H1 (cell line): ENCODE results near the gene ZNF33A. TPM values are rescaled to one million over a fixed set of nuclear protein-coding genes. Genes with fewer than 3 reads are reported as not detected.

ENCODE experiments used
- CTCF ChIA-PET: fragments of 300-600 bp; sonication (Branson Sonifier 250); formaldehyde crosslinking; loops from one replicate; lab custom pipeline; 2021; ENCODE audit not compliant: partially characterized antibody; lab: Charles Lee
- POLR2A ChIA-PET: fragments of 300-600 bp; sonication (Branson Sonifier 250); formaldehyde crosslinking; loops from one replicate; lab custom pipeline; 2021; ENCODE audit warnings: inconsistent platforms; ENCODE audit not compliant: partially characterized antibody; lab: Charles Lee
- DNase-seq, 2 experiments: peaks; one replicate each; pipeline versions ENCODE4 v3.0.0 to v3.0.0-alpha.2; 2010 to 2022; ENCODE audit warnings: low spot score in 2 of 2, low read depth in 1 of 2, mixed read lengths in 1 of 2
- FAIRE-seq: peaks from 2 replicates; lab custom pipeline; 2011; peaks lifted over from hg19 to GRCh38; lab: Jason Lieb, UNC
- H2AFZ ChIP-seq: 2 replicates; pipeline ENCODE4 v1.8.1; 2012; ENCODE audit warnings: low read length, inconsistent platforms
- H2AK5ac ChIP-seq: 2 replicates; pipeline ENCODE4 v1.6.1; 2013; ENCODE audit warnings: low read depth, low read length
- H2BK120ac ChIP-seq: replicated peaks from 2 replicates; pipeline ENCODE3; 2013; ENCODE audit warnings: low read depth, low read length, inconsistent platforms
- H2BK12ac ChIP-seq: 2 replicates; pipeline ENCODE4 v1.6.1; 2013; ENCODE audit warnings: low read depth, low read length
- H2BK15ac ChIP-seq: 2 replicates; pipeline ENCODE4 v1.6.1; 2013; ENCODE audit warnings: low read length
- H2BK20ac ChIP-seq: 2 replicates; pipeline ENCODE4 v1.6.1; 2013; ENCODE audit warnings: low read length
- H2BK5ac ChIP-seq: 2 replicates; pipeline ENCODE4 v1.6.1; 2013; ENCODE audit warnings: low read depth, low read length
- H3K14ac ChIP-seq: 2 replicates; pipeline ENCODE4 v1.6.1; 2013; ENCODE audit warnings: inconsistent platforms; ENCODE audit not compliant: insufficient read length
- H3K18ac ChIP-seq: 2 replicates; pipeline ENCODE4 v1.6.1; 2013; ENCODE audit warnings: low read length; ENCODE audit errors: extremely low read depth
- H3K23ac ChIP-seq: 2 replicates; pipeline ENCODE4 v1.6.1; 2013; ENCODE audit warnings: inconsistent platforms; ENCODE audit not compliant: insufficient read length
- H3K23me2 ChIP-seq: 2 replicates; pipeline ENCODE4 v1.6.1; 2013; ENCODE audit warnings: low read depth, low read length
- H3K27ac ChIP-seq: 2 replicates; pipeline ENCODE4 v1.6.1; 2011; ENCODE audit warnings: low read depth, low read length, inconsistent platforms
- H3K27me3 ChIP-seq, 4 experiments: replicated peaks in 1 of 4; 1 replicate in 1 of 4; 2 replicates in 3 of 4; pipeline versions ENCODE4 v1.6.1 to v1.8.1; 2011 to 2013; ENCODE audit warnings: low read length in 3 of 4, mild to moderate bottlenecking in 3 of 4, inconsistent platforms in 2 of 4, mixed read lengths in 2 of 4, moderate library complexity in 1 of 4; ENCODE audit not compliant: control insufficient read depth in 3 of 4, insufficient read depth in 3 of 4; ENCODE audit errors: extremely low read depth in 1 of 4
- H3K36me3 ChIP-seq, 4 experiments: 2 replicates each; pipeline versions ENCODE4 v1.6.1 to v1.8.1; 2011 to 2013; ENCODE audit warnings: mild to moderate bottlenecking in 4 of 4, low read length in 3 of 4, moderate library complexity in 2 of 4, control low read depth in 1 of 4, inconsistent platforms in 1 of 4; ENCODE audit not compliant: insufficient read depth in 4 of 4, control insufficient read depth in 2 of 4
- H3K4ac ChIP-seq: replicated peaks from 2 replicates; pipeline ENCODE3; 2013; ENCODE audit warnings: low read length, low read depth, mixed read lengths, inconsistent platforms; ENCODE audit not compliant: insufficient read length
- H3K4me1 ChIP-seq, 4 experiments: replicated peaks in 1 of 4; 1 replicate in 1 of 4; 2 replicates in 3 of 4; pipeline versions ENCODE4 v1.6.1 to v1.8.1; 2011 to 2013; ENCODE audit warnings: low read length in 3 of 4, inconsistent platforms in 2 of 4, mixed read lengths in 1 of 4; ENCODE audit not compliant: insufficient read depth in 4 of 4, control insufficient read depth in 3 of 4
- H3K4me2 ChIP-seq, 2 experiments: 2 replicates each; pipeline versions ENCODE4 v1.6.1 to v1.8.1; 2011 to 2013; ENCODE audit warnings: low read depth in 2 of 2, low read length in 2 of 2, control low read depth in 1 of 2, inconsistent platforms in 1 of 2, mild to moderate bottlenecking in 1 of 2; ENCODE audit not compliant: insufficient read depth in 1 of 2
- H3K4me3 ChIP-seq, 4 experiments: fragments of 200-600, 300-600 bp in 1 of 4; sonication (generic), shearing (Covaris generic), sonication (Bioruptor Twin) in 1 of 4; 2 replicates each; pipeline versions ENCODE4 v1.5.1 to v1.8.1; 2011 to 2016; ENCODE audit warnings: low read length in 4 of 4, low read depth in 3 of 4, control low read depth in 2 of 4, inconsistent platforms in 2 of 4, mild to moderate bottlenecking in 2 of 4, mixed read lengths in 1 of 4, moderate library complexity in 1 of 4; ENCODE audit not compliant: insufficient read depth in 2 of 4; ENCODE audit errors: extremely low read depth in 1 of 4
- H3K56ac ChIP-seq: replicated peaks from 2 replicates; pipeline ENCODE3; 2013; ENCODE audit warnings: low read depth, mild to moderate bottlenecking, mixed read lengths, low read length, inconsistent platforms; ENCODE audit not compliant: insufficient read length
- H3K79me1 ChIP-seq: 2 replicates; pipeline ENCODE4 v1.6.1; 2013; ENCODE audit warnings: low read depth, low read length, control low read depth
- H3K79me2 ChIP-seq, 2 experiments: 2 replicates each; pipeline versions ENCODE4 v1.6.1 to v1.8.1; 2012 to 2013; ENCODE audit warnings: low read length in 2 of 2, mild to moderate bottlenecking in 2 of 2, inconsistent platforms in 1 of 2; ENCODE audit not compliant: insufficient read depth in 2 of 2, control insufficient read depth in 1 of 2
- H3K9ac ChIP-seq, 4 experiments: replicated peaks in 1 of 4; 1 replicate in 1 of 4; 2 replicates in 3 of 4; pipeline versions ENCODE4 v1.6.1 to v1.8.1; 2011 to 2013; ENCODE audit warnings: low read depth in 3 of 4, low read length in 3 of 4, control low read depth in 2 of 4, mild to moderate bottlenecking in 2 of 4, moderate library complexity in 2 of 4, inconsistent platforms in 1 of 4; ENCODE audit errors: extremely low read depth in 1 of 4
- H3K9me3 ChIP-seq, 2 experiments: 2 replicates each; pipeline versions ENCODE4 v1.6.1 to v1.8.1; 2012 to 2013; ENCODE audit warnings: mild to moderate bottlenecking in 2 of 2, moderate library complexity in 2 of 2, control low read depth in 1 of 2, inconsistent platforms in 1 of 2, low read depth in 1 of 2, low read length in 1 of 2, mixed read lengths in 1 of 2; ENCODE audit not compliant: insufficient read depth in 2 of 2
- H4K20me1 ChIP-seq, 2 experiments: replicated peaks in 1 of 2; 2 replicates each; pipeline versions ENCODE3 to v1.8.1; 2011 to 2013; ENCODE audit warnings: inconsistent platforms in 2 of 2, low read length in 2 of 2, mild to moderate bottlenecking in 1 of 2; ENCODE audit not compliant: insufficient read depth in 2 of 2, control insufficient read depth in 1 of 2
- H4K5ac ChIP-seq: 2 replicates; pipeline ENCODE4 v1.6.1; 2013; ENCODE audit warnings: low read length, low read depth, mixed read lengths, inconsistent platforms; ENCODE audit not compliant: insufficient read length
- H4K8ac ChIP-seq: 2 replicates; pipeline ENCODE4 v1.8.0; 2013; ENCODE audit warnings: mild to moderate bottlenecking, moderate library complexity, low read length, inconsistent platforms; ENCODE audit not compliant: insufficient read depth; ENCODE audit errors: extremely low read depth
- H4K91ac ChIP-seq: replicated peaks from 2 replicates; pipeline ENCODE3; 2013; ENCODE audit warnings: low read length, mixed read lengths, inconsistent platforms; ENCODE audit not compliant: insufficient read length
- CBX5 ChIP-seq: fragments of 300-800, 300-1000 bp; sonication (generic); IDR thresholded peaks from 2 replicates; pipeline ENCODE4 v1.7.1; 2016; ENCODE audit warnings: antibody characterized with exemption, low read length, low read depth
- FOSL1 ChIP-seq: IDR thresholded peaks from 2 replicates; pipeline ENCODE4 v1.6.1; 2011; ENCODE audit warnings: mild to moderate bottlenecking, low read depth, low read length, moderate library complexity; ENCODE audit not compliant: insufficient read depth
- KDM1A ChIP-seq: fragments of 200-600, 300-600 bp; sonication (generic); IDR thresholded peaks from 2 replicates; pipeline ENCODE4 v1.7.1; 2016; ENCODE audit warnings: mild to moderate bottlenecking, low read length, borderline replicate concordance
- RAD21 ChIP-seq, 2 experiments: IDR thresholded peaks in 1 of 2; conservative IDR thresholded peaks in 1 of 2; 2 replicates each; pipeline ENCODE4 v1.6.1; 2011; ENCODE audit warnings: low read depth in 2 of 2, low read length in 2 of 2, improper control_type of control experiment in 1 of 2, inconsistent platforms in 1 of 2, mild to moderate bottlenecking in 1 of 2, moderate library complexity in 1 of 2
- SIN3A ChIP-seq, 2 experiments: IDR thresholded peaks in 1 of 2; conservative IDR thresholded peaks in 1 of 2; 2 replicates each; pipeline ENCODE4 v1.6.1; 2011 to 2012; ENCODE audit warnings: low read length in 2 of 2, improper control_type of control experiment in 1 of 2, low read depth in 1 of 2, mild to moderate bottlenecking in 1 of 2
- SP4 ChIP-seq: IDR thresholded peaks from 2 replicates; pipeline ENCODE4 v1.6.1; 2012; ENCODE audit warnings: low read length, inconsistent platforms
- SRF ChIP-seq: IDR thresholded peaks from 2 replicates; pipeline ENCODE4 v1.6.1; 2011; ENCODE audit warnings: mild to moderate bottlenecking, low read depth, low read length, moderate library complexity
- WGBS, 2 experiments: shearing (Covaris generic) in 1 of 2; methylation state at CpG; one replicate each; pipeline versions ENCODE4 v1.1.6 to v1.1.7; 2013 to 2015; ENCODE audit warnings: low lambda C conversion rate in 2 of 2, mixed read lengths in 2 of 2, inconsistent platforms in 1 of 2, low coverage in 1 of 2, missing lambda C conversion rate in 1 of 2; ENCODE audit not compliant: insufficient replicate concordance in 2 of 2, insufficient coverage in 1 of 2, insufficient read length in 1 of 2; ENCODE audit errors: extremely low coverage in 1 of 2, missing lambda C conversion rate in 1 of 2; 5-methylcytosine and 5-hydroxymethylcytosine counted together
- polyA plus RNA-seq, 7 experiments: library from polyadenylated mRNA; depleted of rRNA in 3 of 7; stranded (reverse) in 5 of 7; unstranded in 2 of 7; fragments of >200 nt in 5 of 7; fragments of 200-250 nt in 2 of 7; gene quantifications; 1 replicate in 5 of 7; 2 replicates in 1 of 7; 4 replicates in 1 of 7; pipeline versions ENCODE4 v1.2.1 to v1.2.3, GENCODE V29; 2011 to 2013; ENCODE audit warnings: missing spikeins in 2 of 7, mixed read lengths in 2 of 7
- total RNA-seq: library from RNA; stranded (reverse); fragmentation: NEBNext Ultra II Directional; extraction: Animal tissue kit (Norgen Biotek cat#: 25700); gene quantifications from 2 replicates; pipeline ENCODE4 v1.2.1, GENCODE V29; 2021
- TF ChIP-seq, protein P1 (sequence below): IDR thresholded peaks from 2 replicates; pipeline ENCODE4 v1.6.1; 2012; ENCODE audit warnings: inconsistent platforms

ZNF33A gene
- total and polyA plus RNA-seq, 2 of the 8 experiments (the other 6 are each of a cell fraction or from before 2014, with no cell fraction given), result 6.0 to 48.3 TPM

DNA sequence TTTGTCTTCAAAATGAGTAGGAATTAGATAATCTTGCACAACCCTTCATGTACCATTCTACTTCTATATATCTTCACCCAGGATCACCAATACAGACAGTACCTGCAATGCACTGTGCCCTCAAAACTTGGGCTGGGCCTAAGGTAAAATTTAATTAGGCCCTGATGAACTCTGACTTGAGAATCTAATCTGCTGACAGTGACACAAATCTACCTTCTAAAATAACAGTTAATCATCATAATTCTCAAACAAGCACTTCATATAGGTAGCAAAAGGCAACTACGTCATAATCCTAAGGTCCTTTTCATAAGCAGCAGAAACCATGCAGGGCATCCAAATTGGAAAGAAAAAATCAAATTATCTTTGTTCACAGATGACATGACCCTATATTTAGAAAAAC, 38.1 kb upstream of the ZNF33A start:
- Histone ChIP-seq H4K5ac (no peak overlapping the region), H3K36me3 (no peaks in the 10 kb centered on the region), H2BK5ac (no peak overlapping the region), H3K4ac (no peak overlapping the region), H3K79me1 (no peaks in the 10 kb centered on the region), H3K56ac (no peak overlapping the region), H3K4me2 (no peak overlapping the region), H3K79me2 (no peaks in the 10 kb centered on the region), H2BK20ac (no peak overlapping the region), H3K4me3 (no peak overlapping the region), H3K18ac (no peak overlapping the region), H4K20me1 (no peaks in the 10 kb centered on the region), H3K9ac (no peak overlapping the region), H4K8ac (no peak overlapping the region), H2BK15ac (no peak overlapping the region), H2BK120ac (no peak overlapping the region), H3K4me1 (no peaks in the 10 kb centered on the region), H3K9me3 (peaks cover 24 to 29% of the 10 kb centered on the region in 2 experiments), H4K91ac (no peak overlapping the region), H2AFZ (no peak overlapping the region), H3K14ac (no peak overlapping the region), H3K23me2 (no peaks in the 10 kb centered on the region), H2BK12ac (no peak overlapping the region), H3K23ac (no peak overlapping the region), H3K27me3 (no peaks in the 10 kb centered on the region), H3K27ac (no peak overlapping the region), H2AK5ac (no peak overlapping the region)
- DNase-seq, result no peak
- CTCF ChIA-PET, result no interaction called here
- FAIRE-seq, result no peak
- WGBS, 2 experiments, result 100% methylated on average over 1 of the region's 1 CpG; no CpG with 5 or more reads in 1 of the 2 experiments
- POLR2A ChIA-PET, result no interaction called here
- no peak for TF ChIP-seq RAD21 (IDR thresholded peaks at IDR 0.05 in 1 of 2, conservative IDR thresholded peaks at IDR 0.05 in 1 of 2; ENCODE audit: low read depth in 2 of 2, low read length in 2 of 2)
- TF ChIP-seq KDM1A, result no peak
- TF ChIP-seq, protein P1, sequence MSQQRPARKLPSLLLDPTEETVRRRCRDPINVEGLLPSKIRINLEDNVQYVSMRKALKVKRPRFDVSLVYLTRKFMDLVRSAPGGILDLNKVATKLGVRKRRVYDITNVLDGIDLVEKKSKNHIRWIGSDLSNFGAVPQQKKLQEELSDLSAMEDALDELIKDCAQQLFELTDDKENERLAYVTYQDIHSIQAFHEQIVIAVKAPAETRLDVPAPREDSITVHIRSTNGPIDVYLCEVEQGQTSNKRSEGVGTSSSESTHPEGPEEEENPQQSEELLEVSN, result no peak
- TF ChIP-seq FOSL1, result no peak
- no peak for TF ChIP-seq SIN3A (conservative IDR thresholded peaks at IDR 0.05 in 1 of 2, IDR thresholded peaks at IDR 0.05 in 1 of 2; ENCODE audit: low read depth in 1 of 2, low read length in 2 of 2)
- no peak for TF ChIP-seq SP4
- no peak for TF ChIP-seq CBX5
- TF ChIP-seq SRF, result no peak
